Measurements from ENCODE around the gene FAM177B.
"Not testable (repeated sequence)": the region's sequence is repeated elsewhere in the genome, so short reads cannot be mapped to it uniquely, and the experiment has no call there.

FAM177B gene

GRCh38 chr1:222761083-222761482 is 24.1 kb downstream of the FAM177B start:
- Mint-ChIP-seq H3K9me3 (peaks cover 3% of the 10 kb centered on the region), H3K4me1 (peaks cover 5% of the 10 kb centered on the region), H3K27me3 (no peaks in the 10 kb centered on the region), H3K4me3 (no peak overlapping the region), H3K27ac (no peak overlapping the region), H3K36me3 (peaks cover 26% of the 10 kb centered on the region)
- ATAC-seq, result no peak

DNA sequence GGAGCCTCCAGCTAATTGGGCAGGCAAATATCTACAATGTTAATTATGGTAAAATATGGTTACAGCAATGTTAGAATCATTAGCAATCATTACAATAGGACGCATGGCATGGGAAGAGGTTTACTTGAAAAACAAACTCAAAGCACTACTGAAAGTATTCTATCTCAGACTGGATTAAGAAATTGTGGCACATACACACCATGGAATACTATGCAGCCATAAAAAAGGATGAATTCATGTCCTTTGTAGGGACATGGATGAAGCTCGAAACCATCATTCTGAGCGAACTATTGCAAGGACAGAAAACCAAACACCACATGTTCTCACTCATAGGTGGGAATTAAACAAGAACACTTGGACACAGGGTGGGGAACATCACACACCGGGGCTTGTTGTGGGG is 25.2 kb downstream of the FAM177B start:
- ATAC-seq, H3K4me1 Mint-ChIP-seq, H3K9me3 Mint-ChIP-seq, H3K4me3 Mint-ChIP-seq, H3K27me3 Mint-ChIP-seq, H3K27ac Mint-ChIP-seq: not testable (repeated sequence)
- H3K36me3 Mint-ChIP-seq, result peaks cover 22% of the 10 kb centered on the region

GRCh38 chr1:222767152-222767571 is 30.2 kb downstream of the FAM177B start:
- peaks cover 29% of the 10 kb centered on the region for H3K4me1 Mint-ChIP-seq
- H3K9me3 Mint-ChIP-seq, result peaks cover 14% of the 10 kb centered on the region
- H3K4me3 Mint-ChIP-seq, result no peak overlapping the region
- ATAC-seq, result peak; percentile 60
- H3K27ac Mint-ChIP-seq, result peak overlapping the region; percentile 70
- H3K36me3 Mint-ChIP-seq, result peaks cover 19% of the 10 kb centered on the region
- H3K27me3 Mint-ChIP-seq, result no peaks in the 10 kb centered on the region

DNA sequence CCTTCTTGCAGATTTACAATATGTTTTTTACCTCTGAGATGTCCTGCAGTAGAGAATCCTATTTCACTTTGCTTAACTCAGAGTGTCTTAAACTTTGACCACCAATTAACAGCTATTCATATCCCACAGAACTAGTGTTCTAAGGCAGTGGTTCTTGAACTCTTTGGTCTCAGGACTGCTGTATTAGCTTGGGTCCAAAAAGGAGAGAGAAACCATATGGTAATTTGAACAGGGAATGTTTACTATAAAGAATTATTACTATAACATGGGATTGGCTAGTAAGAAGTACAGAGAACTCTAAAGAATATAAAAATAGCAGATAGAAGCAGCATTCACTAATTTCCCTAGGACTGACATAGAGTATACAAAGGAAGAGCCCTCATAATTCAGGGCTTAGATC is 31.6 kb downstream of the FAM177B start:
- H3K4me3 Mint-ChIP-seq, result no peak overlapping the region
- no peaks in the 10 kb centered on the region for H3K27me3 Mint-ChIP-seq
- no peak for ATAC-seq
- H3K36me3 Mint-ChIP-seq, result peaks cover 18% of the 10 kb centered on the region
- H3K9me3 Mint-ChIP-seq, result peaks cover 14% of the 10 kb centered on the region
- no peak overlapping the region for H3K27ac Mint-ChIP-seq
- H3K4me1 Mint-ChIP-seq, result peaks cover 43% of the 10 kb centered on the region

DNA sequence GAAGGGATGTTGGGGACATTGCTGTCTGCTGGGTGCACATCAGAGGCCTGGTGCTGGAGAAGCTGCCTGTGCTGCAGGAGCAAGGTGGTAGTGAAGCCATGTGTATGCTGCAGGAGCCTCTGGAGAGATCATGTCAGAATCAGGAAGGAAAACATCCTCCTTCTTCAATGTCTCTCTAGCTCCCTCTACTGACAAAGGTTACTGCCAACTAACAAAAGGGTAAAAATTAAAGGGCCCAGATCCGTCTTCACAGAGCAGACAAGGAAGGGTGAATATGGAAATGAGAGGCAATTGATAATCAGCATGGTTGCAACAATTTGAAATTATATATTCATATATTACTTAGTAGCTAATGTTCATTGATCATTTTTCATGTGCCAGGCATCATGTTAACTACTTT is 32.2 kb downstream of the FAM177B start:
- peaks cover 12% of the 10 kb centered on the region for H3K36me3 Mint-ChIP-seq
- H3K9me3 Mint-ChIP-seq, result peaks cover 14% of the 10 kb centered on the region
- no peak for ATAC-seq
- H3K4me3 Mint-ChIP-seq, result no peak overlapping the region
- H3K4me1 Mint-ChIP-seq, result peaks cover 45% of the 10 kb centered on the region
- no peak overlapping the region for H3K27ac Mint-ChIP-seq
- no peaks in the 10 kb centered on the region for H3K27me3 Mint-ChIP-seq

DNA sequence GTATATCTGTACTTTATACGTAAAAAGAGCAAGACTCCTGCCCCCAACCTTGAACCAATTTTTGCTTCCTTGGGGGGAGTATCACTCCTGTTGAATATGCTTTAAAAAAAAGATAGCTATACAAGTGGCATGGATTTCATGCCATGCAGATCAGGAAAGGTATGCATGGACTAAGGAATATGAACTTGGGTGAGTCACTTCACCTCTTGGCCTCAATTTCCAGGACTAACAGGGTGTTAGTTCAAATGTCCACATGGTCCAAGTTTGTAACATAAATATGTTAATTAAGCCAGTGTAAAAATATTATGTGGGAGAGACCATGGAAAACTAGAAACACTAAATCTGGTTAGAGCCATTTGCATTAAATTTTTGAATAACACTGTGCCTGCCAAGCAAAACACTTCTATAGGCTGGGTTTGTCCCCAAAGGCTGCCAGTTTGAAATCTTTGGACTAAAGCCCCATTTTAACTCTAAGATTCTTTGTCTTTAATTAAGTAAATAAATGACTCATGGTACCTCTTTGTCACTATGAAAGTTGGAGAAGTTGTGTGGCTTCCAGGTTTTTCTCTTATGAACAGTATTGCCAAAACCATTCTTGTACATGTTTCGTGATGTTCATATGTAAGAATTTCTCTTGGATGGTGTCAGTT is 33.1 kb downstream of the FAM177B start:
- Mint-ChIP-seq H3K4me3 (no peak overlapping the region), H3K9me3 (peaks cover 16% of the 10 kb centered on the region), H3K27me3 (no peaks in the 10 kb centered on the region), H3K4me1 (peaks cover 52% of the 10 kb centered on the region), H3K36me3 (peaks cover 8% of the 10 kb centered on the region), H3K27ac (peak overlapping the region; percentile 97)
- ATAC-seq, result no peak

DNA sequence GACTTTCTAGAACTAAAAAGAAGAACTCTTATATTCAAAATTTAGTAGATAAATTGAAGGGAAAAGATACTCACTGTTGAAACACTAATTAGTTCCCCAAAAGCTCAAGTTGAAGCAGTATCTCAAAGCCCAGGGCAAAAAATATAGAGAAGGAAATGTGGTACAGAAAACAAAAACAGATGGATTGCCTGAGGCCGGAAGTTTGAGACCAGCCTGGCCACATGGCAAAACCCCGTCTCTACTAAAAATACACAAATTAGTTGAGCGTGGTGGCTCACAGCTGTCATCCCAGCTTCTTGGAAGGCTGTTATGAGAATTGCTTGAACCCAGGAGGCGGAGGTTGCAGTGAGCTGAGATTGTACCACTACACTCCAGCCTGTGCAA is 36.0 kb downstream of the FAM177B start:
- Mint-ChIP-seq H3K4me3 (peak overlapping the region; percentile 63), H3K27ac (peak overlapping the region; percentile 97), H3K9me3 (peaks cover 16% of the 10 kb centered on the region), H3K36me3 (peaks cover 8% of the 10 kb centered on the region), H3K4me1 (peaks cover 38% of the 10 kb centered on the region), H3K27me3 (no peaks in the 10 kb centered on the region)
- ATAC-seq, result peak; percentile 94

DNA sequence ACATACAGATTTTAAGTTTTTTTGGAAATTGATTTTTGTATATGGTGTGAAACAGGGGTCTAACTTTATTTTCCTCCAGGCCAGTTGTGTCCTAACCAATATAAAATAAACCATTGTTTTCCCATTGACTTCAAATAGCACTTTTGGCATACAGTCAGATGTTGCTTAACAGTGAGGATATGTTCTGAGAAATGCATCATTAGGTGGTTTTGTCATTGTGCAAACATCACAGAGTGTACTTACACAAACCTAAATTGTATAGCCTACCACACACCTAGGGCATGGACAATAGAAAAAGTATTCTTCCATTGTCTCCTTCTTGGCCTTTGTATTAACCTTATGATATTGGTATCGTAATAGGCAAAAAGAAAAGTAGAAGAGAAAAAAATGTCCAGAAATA is 40.5 kb downstream of the FAM177B start:
- Mint-ChIP-seq H3K27ac (no peak overlapping the region), H3K36me3 (peaks cover 5% of the 10 kb centered on the region), H3K4me3 (no peak overlapping the region), H3K27me3 (no peaks in the 10 kb centered on the region), H3K4me1 (peaks cover 20% of the 10 kb centered on the region), H3K9me3 (peaks cover 5% of the 10 kb centered on the region)
- ATAC-seq, result no peak

- H3K4me3 Mint-ChIP-seq, result no peak overlapping the region
- peaks cover 5% of the 10 kb centered on the region for H3K9me3 Mint-ChIP-seq
- no peak overlapping the region for H3K27ac Mint-ChIP-seq
- H3K36me3 Mint-ChIP-seq, result peaks cover 5% of the 10 kb centered on the region
- H3K4me1 Mint-ChIP-seq, result peaks cover 15% of the 10 kb centered on the region
- no peak for ATAC-seq
- no peaks in the 10 kb centered on the region for H3K27me3 Mint-ChIP-seq
These were observed 41.0 kb downstream of the FAM177B start for GRCh38 chr1:222777977-222778376.

- Mint-ChIP-seq H3K9me3 (no peaks in the 10 kb centered on the region), H3K27me3 (no peaks in the 10 kb centered on the region), H3K36me3 (peaks cover 5% of the 10 kb centered on the region)
These were observed 44.2 kb downstream of the FAM177B start for GRCh38 chr1:222781251-222781650.

DNA sequence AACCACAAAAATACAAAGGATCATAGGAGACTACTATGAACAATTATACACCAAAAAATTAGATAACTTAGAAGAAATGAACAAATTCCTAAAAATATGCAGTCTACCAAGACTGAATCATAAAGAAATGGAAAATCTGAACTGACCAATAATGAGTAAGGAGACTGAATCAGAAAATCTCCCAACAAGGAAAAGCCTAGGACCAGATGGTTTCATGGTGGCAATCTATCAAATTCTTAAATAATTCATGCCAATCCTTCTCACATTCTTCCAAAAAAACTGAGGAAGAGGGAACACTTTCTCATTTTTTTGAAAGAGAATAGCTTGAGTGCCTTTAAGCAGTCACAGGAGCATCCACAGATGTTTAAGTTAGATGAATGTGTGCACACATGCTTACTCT is 46.0 kb downstream of the FAM177B start:
- Mint-ChIP-seq H3K27me3 (no peaks in the 10 kb centered on the region), H3K27ac (no peak overlapping the region), H3K4me1 (peaks cover 18% of the 10 kb centered on the region), H3K36me3 (peaks cover 5% of the 10 kb centered on the region), H3K9me3 (no peaks in the 10 kb centered on the region), H3K4me3 (no peak overlapping the region)
- no peak for ATAC-seq

More at GRCh38 chr1:222781251-222781650, 44.2 kb downstream of the FAM177B start:
- Mint-ChIP-seq H3K27ac (no peak overlapping the region), H3K4me1 (peaks cover 11% of the 10 kb centered on the region), H3K4me3 (no peak overlapping the region)
- no peak for ATAC-seq

DNA sequence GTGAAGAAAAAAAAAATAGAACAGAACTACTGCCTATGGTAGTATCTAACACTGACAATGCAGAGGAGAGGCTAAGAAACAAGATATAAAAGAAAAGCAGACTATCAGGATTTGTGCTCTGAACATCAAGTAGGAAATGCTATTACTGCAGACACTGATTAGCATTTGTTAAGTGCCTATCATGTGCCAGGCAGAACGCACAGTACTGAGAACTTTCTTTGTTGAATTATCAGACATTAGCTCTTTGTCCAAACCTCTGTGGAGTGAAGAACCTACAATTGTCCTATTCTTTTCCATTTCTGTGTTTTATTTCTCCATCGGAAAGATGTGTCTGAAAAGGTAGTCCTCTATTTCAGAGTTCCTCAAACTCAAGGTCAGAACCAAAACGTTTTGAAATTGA is 47.4 kb downstream of the FAM177B start:
- no peak for ATAC-seq
- H3K4me3 Mint-ChIP-seq, result no peak overlapping the region
- no peak overlapping the region for H3K27ac Mint-ChIP-seq
- peaks cover 6% of the 10 kb centered on the region for H3K36me3 Mint-ChIP-seq
- no peaks in the 10 kb centered on the region for H3K27me3 Mint-ChIP-seq
- peaks cover 4% of the 10 kb centered on the region for H3K9me3 Mint-ChIP-seq
- peaks cover 30% of the 10 kb centered on the region for H3K4me1 Mint-ChIP-seq

DNA sequence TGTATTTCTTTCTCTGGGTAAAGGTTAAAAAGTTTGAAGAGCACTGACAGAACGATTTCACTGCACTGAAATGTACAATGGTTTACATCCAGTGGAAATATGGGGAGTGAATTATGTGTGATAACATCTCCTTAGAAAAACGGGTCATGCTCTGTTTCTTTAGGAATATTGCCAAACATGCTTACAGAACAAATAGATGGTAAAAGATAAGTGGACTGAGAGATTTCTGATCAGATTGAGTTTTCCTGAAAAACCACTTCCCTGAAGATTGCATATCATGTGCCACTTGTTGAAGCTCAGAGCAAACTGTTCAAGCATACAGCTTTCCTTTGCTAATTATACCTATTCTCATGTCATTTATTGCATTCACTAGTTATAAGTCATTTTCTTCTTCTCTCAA is 47.9 kb downstream of the FAM177B start:
- Mint-ChIP-seq H3K4me3 (no peak overlapping the region), H3K9me3 (peaks cover 10% of the 10 kb centered on the region), H3K36me3 (peaks cover 11% of the 10 kb centered on the region), H3K27me3 (no peaks in the 10 kb centered on the region), H3K4me1 (peaks cover 30% of the 10 kb centered on the region), H3K27ac (no peak overlapping the region)
- no peak for ATAC-seq

GRCh38 chr1:222785529-222785928 is 48.5 kb downstream of the FAM177B start:
- no peak for ATAC-seq
- Mint-ChIP-seq H3K9me3 (peaks cover 16% of the 10 kb centered on the region), H3K36me3 (peaks cover 18% of the 10 kb centered on the region), H3K4me1 (peaks cover 30% of the 10 kb centered on the region), H3K27me3 (no peaks in the 10 kb centered on the region), H3K27ac (no peak overlapping the region), H3K4me3 (no peak overlapping the region)

DNA sequence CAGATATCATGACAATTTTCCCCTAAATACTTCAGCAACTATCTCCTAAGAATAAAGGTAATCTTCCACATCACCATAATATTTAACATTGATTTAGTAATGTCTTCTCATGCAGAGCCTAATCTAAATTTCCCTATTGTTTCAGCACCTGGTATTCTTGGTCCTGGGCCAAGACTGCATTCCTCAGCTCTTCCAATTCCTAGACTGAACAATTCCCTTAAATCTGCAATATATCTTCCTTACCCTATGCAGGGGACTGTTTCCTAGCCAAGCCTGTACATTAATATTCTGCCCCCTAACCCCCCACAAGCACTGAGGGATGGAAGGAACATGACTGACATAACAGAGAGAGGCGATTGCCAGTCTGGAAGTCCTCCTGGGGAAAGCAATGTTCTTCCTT is 49.1 kb downstream of the FAM177B start:
- Mint-ChIP-seq H3K4me3 (no peak overlapping the region), H3K27me3 (no peaks in the 10 kb centered on the region), H3K27ac (no peak overlapping the region), H3K4me1 (peaks cover 30% of the 10 kb centered on the region), H3K36me3 (peaks cover 19% of the 10 kb centered on the region), H3K9me3 (peaks cover 17% of the 10 kb centered on the region)
- no peak for ATAC-seq

DNA sequence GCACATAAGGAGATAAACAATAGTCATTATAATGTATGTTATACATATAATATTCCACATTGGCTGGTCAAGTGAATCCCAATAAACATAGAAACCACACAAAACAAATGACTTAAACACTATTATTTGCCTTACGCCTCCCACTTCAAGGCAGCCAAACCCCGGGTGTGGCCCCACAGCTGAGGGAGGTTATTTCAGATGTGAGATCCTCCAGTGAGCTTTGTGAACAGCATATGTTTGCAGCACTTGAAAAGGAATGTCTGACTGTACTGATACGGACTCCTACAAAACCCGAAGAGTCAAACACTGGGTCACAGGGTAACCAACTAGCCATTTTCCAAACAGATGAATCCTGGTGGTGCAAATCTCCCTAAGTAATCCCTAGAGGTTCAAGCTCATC is 50.7 kb downstream of the FAM177B start:
- no peak for ATAC-seq
- Mint-ChIP-seq H3K36me3 (peaks cover 14% of the 10 kb centered on the region), H3K27me3 (no peaks in the 10 kb centered on the region), H3K4me3 (no peak overlapping the region), H3K27ac (peak overlapping the region; percentile 29), H3K9me3 (peaks cover 17% of the 10 kb centered on the region), H3K4me1 (peaks cover 33% of the 10 kb centered on the region)

All from stimulated activated memory B cell treated with anti-CD40 and anti-IgM and Interleukin-4, amounts not matched to agents 10 μg/mL and 1 μg/mL and 100 μg/mL, for 72 hours (primary cell).